Ovary (tissue), 9 donors: ENCODE results near the gene SCML1. TPM values are rescaled to one million over a fixed set of nuclear protein-coding genes. Genes with fewer than 3 reads are reported as not detected.
A peak's percentile ranks its signal among the peaks of the same experiment; 100 is the strongest.

ENCODE experiments used
- DNase-seq, 5 donors: peaks; one replicate each; pipeline ENCODE4 v3.0.0-alpha.2; 2019 to 2020
- H3K27ac ChIP-seq, 2 donors: fragments of 200-600 bp; one replicate each; pipeline versions ENCODE4 v1.5.1 to v1.8.0; 2019 to 2022
- H3K27me3 ChIP-seq: fragments of 200-600 bp; one replicate; pipeline ENCODE4 v1.8.0; 2022
- H3K36me3 ChIP-seq: fragments of 200-600 bp; sonication (generic); one replicate; pipeline ENCODE4 v1.5.1; 2019
- H3K4me1 ChIP-seq: one replicate; pipeline ENCODE4 v1.8.1; 2013; ENCODE audit warnings: mild to moderate bottlenecking, moderate library complexity; ENCODE audit not compliant: insufficient read depth
- H3K4me3 ChIP-seq: fragments of 200-600 bp; sonication (generic); one replicate; pipeline ENCODE4 v1.5.1; 2017
- H3K9me3 ChIP-seq, 2 donors: fragments of 200-600 bp in 1 of 2; sonication (generic) in 1 of 2; one replicate each; pipeline versions ENCODE4 v1.5.1 to v1.8.1; 2013 to 2019; ENCODE audit warnings: mild to moderate bottlenecking in 1 of 2, moderate library complexity in 1 of 2
- CTCF ChIP-seq, 3 donors: fragments of 450-650 bp in 2 of 3; fragments of 200-600 bp in 1 of 3; IDR thresholded peaks; one replicate each; pipeline versions ENCODE4 v1.5.1 to v1.8.0; 2016 to 2022; ENCODE audit warnings: antibody characterized with exemption in 3 of 3, mild to moderate bottlenecking in 1 of 3
- EP300 ChIP-seq: sonication (generic); formaldehyde crosslinking; IDR thresholded peaks from one replicate; pipeline ENCODE4 v1.6.1; 2017; ENCODE audit warnings: antibody characterized with exemption
- POLR2A ChIP-seq: fragments of 450-650 bp; IDR thresholded peaks from one replicate; pipeline ENCODE4 v1.6.1; 2017; ENCODE audit warnings: antibody characterized with exemption, mild to moderate bottlenecking, moderate library complexity
- WGBS, 3 donors: extraction: QIAGEN DNeasy Blood & Tissue Kit in 1 of 3; methylation state at CpG; one replicate each; pipeline versions ENCODE4 v1.1.5 to v1.1.7; 2013 to 2017; 5-methylcytosine and 5-hydroxymethylcytosine counted together
- intact Hi-C, 4 donors: fragments of 100-400 bp; cut with DNase I; formaldehyde crosslinking; loops; one replicate each; pipeline versions ENCODE4 v1.11.0 to v1.15.1; 2022 to 2023
- polyA plus RNA-seq, 2 donors: library from polyadenylated mRNA; stranded (reverse); fragments of 200-250 nt in 1 of 2; fragments of 350-450 nt in 1 of 2; fragmentation: Illumina TruSeq in 1 of 2; extraction: RNeasy Lipid Tissue Mini Kit (QIAGEN cat#74804) in 1 of 2; gene quantifications; one replicate each; pipeline ENCODE4 v1.2.3, GENCODE V29; 2013 to 2014
- total RNA-seq, 7 donors: library from RNA; depleted of rRNA in 2 of 7; stranded (reverse); fragments of >200 nt in 2 of 7; fragmentation: NEBNext Ultra II Directional in 3 of 7; extraction: Animal tissue kit (Norgen Biotek cat#: 25700) in 3 of 7; gene quantifications; one replicate each; pipeline versions ENCODE4 v1.1.0 to v1.2.4, GENCODE V29; 2016 to 2023
- donor health status: DM: no; HTN: no; CAD: no; lungs with moderate emphysema.
- donor health status: DM: no; HTN: no; CAD: no.
- donor health status: Bipolar disorder and iron deficiency.
- donor health status: DM: yes; HTN: yes; CAD: no.
- donor health status: DM: no; HTN: no; CAD: no.
- donor health status: DM: yes; HTN: yes; CAD: no.

Gene SCML1
- total and polyA plus RNA-seq, 9 donors, result 14.1 to 27.7 (median 21.7) TPM

- Histone ChIP-seq H3K27me3 (no peaks in the 10 kb centered on the region), H3K36me3 (no peaks in the 10 kb centered on the region), H3K27ac (no peak overlapping the region), H3K9me3 (no peaks in the 10 kb centered on the region), H3K4me1 (peaks cover 1% of the 10 kb centered on the region), H3K4me3 (no peak overlapping the region)
- 32 to 33% (median 33%) methylated on average over 1 of the region's 1 CpG for WGBS, 3 donors
- peak in 1 of 3 donors; percentile 11 for TF ChIP-seq CTCF (IDR thresholded peaks at IDR 0.05)
- TF ChIP-seq POLR2A, result no peak
- DNase-seq, result no peak
- intact Hi-C loops, result loop anchor here in 1 of 4 donors (10.0 kb wide), 1 partner anchor 322 kb away; the partner anchor contains the start of gene NHS
Measured at GRCh38 chrX:17697191-17697590, 40.1 kb upstream of the SCML1 start.

DNA sequence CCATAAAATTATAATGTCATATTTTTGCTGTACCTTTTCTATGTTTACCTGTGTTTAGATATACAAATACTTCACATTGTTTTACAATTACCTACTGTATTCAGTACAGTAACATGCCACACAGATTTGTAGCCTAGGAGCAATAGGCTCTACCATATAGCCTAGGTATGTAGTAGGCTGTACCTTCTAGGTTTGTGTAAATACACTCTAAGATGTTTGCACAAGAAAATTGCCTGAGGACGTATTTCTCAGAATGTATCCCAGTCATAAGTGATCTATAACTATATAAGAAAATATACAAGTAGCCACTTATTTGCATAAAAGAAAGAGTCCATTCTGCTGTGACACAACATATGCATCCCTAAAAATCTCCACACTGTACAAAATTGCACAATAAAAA lies 36.3 kb upstream of the SCML1 start:
- Histone ChIP-seq H3K36me3 (no peaks in the 10 kb centered on the region), H3K27ac (no peak overlapping the region), H3K27me3 (no peaks in the 10 kb centered on the region), H3K4me1 (peaks cover 1% of the 10 kb centered on the region), H3K4me3 (no peak overlapping the region), H3K9me3 (no peaks in the 10 kb centered on the region)
- DNase-seq, result no peak
- intact Hi-C loops, result no loop called here
- TF ChIP-seq EP300 (no peak), POLR2A (no peak), CTCF (IDR thresholded peaks at IDR 0.05) (no peak)
- 72 to 79% (median 73%) methylated on average over 1 of the region's 1 CpG for WGBS, 3 donors

- no peak overlapping the region for H3K27ac ChIP-seq
- H3K9me3 ChIP-seq, result no peaks in the 10 kb centered on the region
- no peaks in the 10 kb centered on the region for H3K27me3 ChIP-seq
- H3K4me3 ChIP-seq, result no peak overlapping the region
- no peaks in the 10 kb centered on the region for H3K36me3 ChIP-seq
- intact Hi-C loops, result no loop called here
- TF ChIP-seq POLR2A (no peak), CTCF (IDR thresholded peaks at IDR 0.05) (no peak), EP300 (no peak)
- WGBS, 3 donors, result 66 to 86% (median 67%) methylated on average over 2 of the region's 2 CpGs
- DNase-seq, result no peak
- H3K4me1 ChIP-seq, result peaks cover 1% of the 10 kb centered on the region
Measured at GRCh38 chrX:17703201-17703600, 34.1 kb upstream of the SCML1 start.

- no peaks in the 10 kb centered on the region for H3K36me3 ChIP-seq
- no peaks in the 10 kb centered on the region for H3K9me3 ChIP-seq
- no peak for DNase-seq
- H3K27ac ChIP-seq, result no peak overlapping the region
- intact Hi-C loops, result no loop called here
- 72 to 88% (median 82%) methylated on average over 2 of the region's 2 CpGs for WGBS, 3 donors
- TF ChIP-seq POLR2A, result no peak
- TF ChIP-seq EP300, result no peak
- TF ChIP-seq CTCF (IDR thresholded peaks at IDR 0.05), result no peak
- H3K4me1 ChIP-seq, result no peaks in the 10 kb centered on the region
- H3K4me3 ChIP-seq, result no peak overlapping the region
- no peaks in the 10 kb centered on the region for H3K27me3 ChIP-seq
Measured at GRCh38 chrX:17705211-17705610, 32.1 kb upstream of the SCML1 start.

- H3K4me3 ChIP-seq, result no peak overlapping the region
- no peak overlapping the region for H3K27ac ChIP-seq
- H3K27me3 ChIP-seq, result no peaks in the 10 kb centered on the region
- 71 to 86% (median 83%) methylated on average over 4 of the region's 4 CpGs for WGBS, 3 donors
- no peaks in the 10 kb centered on the region for H3K9me3 ChIP-seq
- no peak for TF ChIP-seq EP300
- H3K4me1 ChIP-seq, result no peaks in the 10 kb centered on the region
- intact Hi-C loops, result no loop called here
- DNase-seq, result no peak
- no peaks in the 10 kb centered on the region for H3K36me3 ChIP-seq
Measured at GRCh38 chrX:17706676-17707075, 30.6 kb upstream of the SCML1 start.
